Measurements from ENCODE around the gene SMYD3.
"Not testable (repeated sequence)": the region's sequence is repeated elsewhere in the genome, so short reads cannot be mapped to it uniquely, and the experiment has no call there.

- TF ChIP-seq POLR2A (IDR thresholded peaks at IDR 0.05; ENCODE audit: low read length); GATA1 (IDR thresholded peaks at IDR 0.05; ENCODE audit: low read depth, low read length): not testable (repeated sequence)
These were observed 435.5 kb downstream of the SMYD3 start for GRCh38 chr1:246071561-246071960.
